ENCODE data around the gene GNB1.

GRCh38 chr1:1815606-1816281, 75.1 kb downstream of the GNB1 start:
- TF ChIP-seq CTCF (IDR thresholded peaks at IDR 0.05; ENCODE audit: poor library complexity), result no peak
- no peak for TF ChIP-seq EZH2phosphoT487 (IDR thresholded peaks at IDR 0.05; ENCODE audit: low read depth, severe bottlenecking, unreplicated experiment)
